GM18508 (cell line): ENCODE results near the gene MAP4K1.

Experiments used
- ATAC-seq: cut with Tn5 transposase; IDR thresholded peaks from one replicate; pipeline ENCODE4 v1.9.1; 2021; ENCODE audit warnings: moderate number of reproducible peaks; ENCODE audit not compliant: insufficient read depth, unreplicated experiment

Gene MAP4K1

GRCh38 chr19:38551450-38551813 is 66.3 kb downstream of the MAP4K1 start:
- ATAC-seq, result no peak

- no peak for ATAC-seq
These were observed 67.4 kb downstream of the MAP4K1 start for GRCh38 chr19:38550376-38550775.

GRCh38 chr19:38549942-38550341 is 67.8 kb downstream of the MAP4K1 start:
- ATAC-seq, result no peak

- no peak for ATAC-seq
These were observed 68.7 kb downstream of the MAP4K1 start for GRCh38 chr19:38549061-38549460.

GRCh38 chr19:38547421-38547820 is 70.3 kb downstream of the MAP4K1 start:
- ATAC-seq, result no peak

GRCh38 chr19:38545596-38545995 is 72.2 kb downstream of the MAP4K1 start:
- ATAC-seq, result no peak

- no peak for ATAC-seq
These were observed 73.0 kb downstream of the MAP4K1 start for GRCh38 chr19:38544569-38545315.

GRCh38 chr19:38543807-38544568 is 73.8 kb downstream of the MAP4K1 start:
- no peak for ATAC-seq

GRCh38 chr19:38543286-38543806 is 74.4 kb downstream of the MAP4K1 start:
- ATAC-seq, result no peak

GRCh38 chr19:38542040-38542439 is 75.7 kb downstream of the MAP4K1 start:
- no peak for ATAC-seq

- ATAC-seq, result no peak
These were observed 78.0 kb downstream of the MAP4K1 start for GRCh38 chr19:38539751-38540150.

GRCh38 chr19:38538793-38539528 is 78.8 kb downstream of the MAP4K1 start:
- ATAC-seq, result no peak

- ATAC-seq, result no peak
These were observed 79.4 kb downstream of the MAP4K1 start for GRCh38 chr19:38538386-38538785.
